ENCODE measurements around the gene PPP6R1.
"Not testable (repeated sequence)": the region's sequence is repeated elsewhere in the genome, so short reads cannot be mapped to it uniquely, and the experiment has no call there.

PPP6R1 gene

DNA sequence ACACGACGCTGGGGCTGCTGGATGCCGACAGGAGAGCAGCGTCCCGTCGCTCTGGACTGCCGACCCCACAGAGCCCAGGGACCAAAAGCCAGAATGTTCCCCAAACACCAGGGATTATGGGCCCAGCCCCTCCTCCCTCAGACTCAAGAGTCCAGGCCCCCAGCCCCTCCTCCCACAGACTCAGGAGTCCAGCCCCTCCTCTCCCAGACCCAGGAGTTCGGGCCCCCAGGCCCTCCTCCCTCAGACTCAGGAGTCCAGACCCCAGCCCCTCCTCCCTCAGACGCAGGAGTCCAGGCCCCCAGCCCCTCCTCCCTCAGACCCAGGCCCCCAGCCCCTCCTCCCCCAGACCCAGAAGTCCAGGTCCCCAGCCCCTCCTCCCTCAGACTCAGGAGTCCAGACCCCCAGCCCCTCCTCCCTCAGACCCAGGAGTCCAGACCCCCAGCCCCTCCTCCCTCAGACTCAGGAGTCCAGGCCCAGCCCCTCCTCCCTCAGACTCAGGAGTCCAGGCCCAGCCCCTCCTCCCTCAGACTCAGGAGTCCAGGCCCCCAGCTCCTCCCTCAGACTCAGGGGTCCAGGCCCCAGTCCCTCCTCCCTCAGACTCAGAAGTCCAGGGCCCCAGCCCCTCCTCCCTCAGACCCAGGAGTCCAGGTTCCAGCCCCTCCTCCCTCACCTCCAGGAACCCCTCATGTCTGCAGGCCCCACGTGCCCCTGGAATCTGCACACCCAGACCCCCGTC lies 34.0 kb downstream of the PPP6R1 start:
- in situ Hi-C loops (cut with MboI; ENCODE audit: low sequenced_read_pairs) = not testable (repeated sequence)

DNA sequence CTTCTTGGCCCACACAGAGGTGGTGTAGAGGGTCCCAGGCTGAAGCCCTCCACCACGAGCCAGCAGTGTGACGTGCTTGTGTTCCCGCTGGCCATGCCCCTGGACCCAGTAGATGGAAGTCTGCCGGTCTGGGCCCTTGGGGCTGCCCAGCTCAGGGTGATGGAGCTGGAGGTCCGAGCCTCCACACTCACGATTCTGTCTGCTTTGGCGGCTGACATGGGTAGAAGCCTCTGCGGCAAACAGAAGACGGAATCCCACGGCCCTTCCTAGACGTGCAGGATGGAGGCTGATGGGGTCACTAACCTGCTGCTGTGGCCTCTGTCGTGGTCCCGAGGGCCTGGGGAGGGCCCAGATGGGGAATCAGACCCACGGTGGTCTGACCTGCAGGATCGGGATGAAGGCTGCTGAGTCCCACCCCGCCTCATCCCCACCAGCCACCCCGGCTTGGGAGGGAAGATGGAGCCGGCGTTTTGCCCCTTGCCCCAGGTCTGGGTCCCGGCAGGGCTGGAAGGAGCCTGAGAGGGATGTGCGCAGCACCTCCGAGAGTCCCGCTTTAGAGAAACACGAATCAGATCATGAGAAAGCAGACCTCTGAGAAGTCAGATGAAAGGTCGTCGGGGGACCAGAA lies 34.7 kb downstream of the PPP6R1 start:
- in situ Hi-C loops (cut with MboI; ENCODE audit: low sequenced_read_pairs) = no loop called here

DNA sequence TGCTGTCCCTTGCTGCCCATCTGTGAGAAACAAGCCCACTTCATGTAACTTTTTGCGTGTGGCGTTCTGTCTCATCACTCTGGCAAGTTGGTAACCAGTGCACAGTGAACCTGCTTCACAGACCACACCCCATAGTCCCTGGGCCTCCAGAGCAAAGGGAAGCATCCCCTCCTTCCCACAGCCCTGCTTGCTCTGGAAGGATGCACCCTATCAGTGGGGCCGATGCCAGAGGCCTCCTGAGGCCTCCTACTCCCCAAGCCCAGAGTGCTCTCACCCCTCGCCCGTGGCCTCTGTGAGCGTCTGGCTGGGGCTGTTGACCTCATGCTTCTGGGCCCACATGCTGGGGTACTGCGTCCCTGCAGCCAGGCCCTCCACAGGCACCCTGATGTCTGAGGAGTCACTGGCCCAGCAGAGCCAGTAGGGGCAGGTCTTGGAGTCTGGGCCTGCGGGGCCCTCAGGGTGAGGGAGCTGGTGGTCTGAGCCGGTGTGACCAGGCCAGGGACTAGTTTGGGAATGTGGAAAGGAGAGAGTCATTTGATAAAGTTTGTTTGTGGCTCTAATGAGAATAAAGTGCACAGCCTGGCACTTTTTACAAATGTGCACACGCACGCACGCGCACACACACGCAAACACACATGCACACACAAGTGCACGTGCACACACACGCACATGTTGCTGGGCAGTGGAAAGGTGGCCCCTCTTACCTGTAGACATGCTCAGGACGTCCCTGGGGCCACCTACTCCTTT lies 35.4 kb downstream of the PPP6R1 start:
- in situ Hi-C loops (cut with MboI; ENCODE audit: low sequenced_read_pairs) = no loop called here

DNA sequence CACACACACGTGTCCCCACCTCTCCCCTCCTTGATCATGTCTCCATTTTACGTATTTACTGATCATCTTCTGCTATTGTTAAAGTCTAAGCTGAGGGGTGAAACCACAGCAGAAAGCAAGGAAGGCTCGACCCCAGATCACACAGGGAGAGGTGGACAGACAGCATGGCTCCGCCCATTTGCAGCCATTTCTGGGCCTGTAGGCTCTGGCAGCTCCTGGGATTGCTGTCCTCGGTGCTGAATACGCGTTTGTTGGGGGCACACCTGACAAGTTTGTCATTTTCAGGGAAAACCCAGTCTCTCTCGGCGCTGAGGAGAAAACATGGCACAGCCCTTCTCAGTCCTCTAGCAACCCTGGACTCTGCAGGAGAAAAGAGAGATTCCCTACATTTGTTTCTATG lies 38.3 kb downstream of the PPP6R1 start:
- in situ Hi-C loops (cut with MboI; ENCODE audit: low sequenced_read_pairs) = no loop called here

DNA sequence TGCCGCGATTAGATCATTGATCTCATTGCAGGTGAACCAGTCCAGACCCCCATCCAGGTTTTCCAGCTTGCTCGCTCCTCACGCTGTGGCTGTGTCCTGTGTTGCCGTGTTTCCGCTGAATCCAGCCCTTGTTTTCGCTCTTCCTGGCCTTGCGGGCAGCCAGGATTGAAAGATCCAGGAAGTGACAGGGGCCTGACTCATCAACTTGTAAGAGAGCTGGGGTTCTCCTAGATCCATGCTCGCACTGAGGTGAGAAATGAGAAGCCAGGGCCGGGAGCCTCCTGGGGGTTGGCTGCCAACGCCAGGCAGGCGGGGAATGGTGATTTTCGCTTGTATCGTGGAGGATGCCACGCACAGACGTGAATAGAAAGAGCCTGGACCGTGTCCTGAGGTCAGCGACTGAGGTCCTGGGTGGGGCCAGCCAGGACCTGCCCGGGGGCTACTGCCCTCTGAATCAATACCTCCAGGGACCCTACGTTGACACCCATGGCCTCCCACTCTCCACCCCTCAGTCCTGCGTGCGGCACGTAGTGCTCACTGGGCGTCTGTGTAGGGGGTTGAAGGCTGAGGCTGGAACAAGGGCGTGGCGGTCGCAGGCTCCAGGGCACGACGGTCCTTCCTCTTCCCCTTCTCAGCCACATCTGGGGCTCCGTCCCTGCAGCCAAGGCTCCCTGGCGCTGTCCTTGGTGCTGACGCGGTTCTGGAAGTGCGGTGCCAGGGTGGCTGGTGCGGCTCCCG lies 42.2 kb downstream of the PPP6R1 start:
- in situ Hi-C loops (cut with MboI; ENCODE audit: low sequenced_read_pairs) = no loop called here

DNA sequence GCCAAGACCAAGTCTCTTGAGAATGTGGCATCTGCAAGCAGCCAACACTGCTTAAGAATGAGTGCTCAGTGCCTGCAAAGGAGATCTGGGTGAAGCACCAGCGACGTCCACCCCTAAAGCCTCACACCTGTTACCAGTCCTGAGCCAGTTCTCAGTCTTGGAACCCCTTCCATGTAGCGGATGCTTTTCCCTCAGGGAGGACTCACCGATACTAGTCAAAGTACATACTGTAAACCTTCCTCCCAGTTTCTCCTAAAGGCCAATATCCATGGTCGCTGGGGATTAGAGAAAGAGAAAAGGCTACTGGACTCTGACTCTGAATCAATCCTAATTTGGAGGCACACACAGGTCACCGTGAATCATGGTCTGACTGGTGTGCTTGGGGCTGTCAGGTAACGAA lies 45.3 kb downstream of the PPP6R1 start:
- in situ Hi-C loops (cut with MboI; ENCODE audit: low sequenced_read_pairs) = no loop called here

DNA sequence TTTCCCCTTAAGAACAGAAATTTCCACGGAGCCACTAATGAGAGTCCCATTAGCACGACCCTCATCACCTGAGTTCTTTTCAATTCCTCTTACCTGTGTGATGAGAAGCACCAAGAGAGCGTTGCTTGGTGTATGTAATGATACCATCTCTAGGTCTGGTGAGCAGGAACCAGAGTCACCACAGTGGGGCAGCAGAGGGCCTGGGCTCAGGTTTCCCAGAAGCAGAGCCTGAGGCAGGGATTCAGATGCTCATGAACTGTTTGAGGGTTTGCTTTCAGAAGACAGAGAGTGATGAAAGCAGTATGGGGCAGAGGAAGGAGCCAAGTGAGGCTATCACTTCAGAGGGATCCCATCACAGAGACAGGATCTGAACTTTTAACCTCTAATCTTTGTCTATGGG lies 46.4 kb downstream of the PPP6R1 start:
- in situ Hi-C loops (cut with MboI; ENCODE audit: low sequenced_read_pairs) = no loop called here

DNA sequence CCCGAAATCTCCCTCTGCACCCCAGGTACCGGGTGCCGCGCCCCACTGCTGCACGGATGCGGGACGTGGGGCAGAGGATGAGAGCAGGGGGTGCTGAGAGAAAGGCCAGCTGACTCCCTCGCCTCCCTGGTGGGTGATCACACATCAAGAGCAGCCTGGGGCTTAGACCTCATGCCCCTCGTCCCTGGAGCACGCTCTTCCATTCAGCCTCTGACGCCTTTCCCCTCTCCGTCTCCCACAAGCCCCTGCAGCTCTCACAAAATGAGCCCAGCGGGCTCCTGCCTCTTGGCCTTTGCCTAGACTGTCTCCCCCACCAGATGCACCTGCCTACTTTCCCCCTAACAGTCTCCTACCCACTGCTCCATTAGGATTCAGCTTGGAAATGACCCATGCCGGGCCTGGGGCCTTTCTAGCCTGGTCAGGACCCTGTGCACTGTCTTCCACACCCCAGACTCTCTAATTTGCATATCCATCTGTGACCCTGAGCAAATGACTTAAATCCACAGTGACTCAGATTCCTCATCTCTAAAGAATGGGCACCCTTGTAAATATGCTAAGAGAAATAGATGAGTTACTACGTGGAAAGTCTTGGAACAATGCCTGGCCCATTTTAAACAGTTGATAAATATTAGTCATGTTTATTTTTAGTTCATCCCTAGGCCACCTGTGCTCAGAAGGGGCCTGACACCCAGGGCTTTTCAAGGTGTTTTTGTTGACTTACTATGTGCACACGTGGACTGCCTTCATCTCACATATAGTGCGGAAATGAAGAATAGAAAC lies 48.9 kb downstream of the PPP6R1 start:
- in situ Hi-C loops (cut with MboI; ENCODE audit: low sequenced_read_pairs) = no loop called here

DNA sequence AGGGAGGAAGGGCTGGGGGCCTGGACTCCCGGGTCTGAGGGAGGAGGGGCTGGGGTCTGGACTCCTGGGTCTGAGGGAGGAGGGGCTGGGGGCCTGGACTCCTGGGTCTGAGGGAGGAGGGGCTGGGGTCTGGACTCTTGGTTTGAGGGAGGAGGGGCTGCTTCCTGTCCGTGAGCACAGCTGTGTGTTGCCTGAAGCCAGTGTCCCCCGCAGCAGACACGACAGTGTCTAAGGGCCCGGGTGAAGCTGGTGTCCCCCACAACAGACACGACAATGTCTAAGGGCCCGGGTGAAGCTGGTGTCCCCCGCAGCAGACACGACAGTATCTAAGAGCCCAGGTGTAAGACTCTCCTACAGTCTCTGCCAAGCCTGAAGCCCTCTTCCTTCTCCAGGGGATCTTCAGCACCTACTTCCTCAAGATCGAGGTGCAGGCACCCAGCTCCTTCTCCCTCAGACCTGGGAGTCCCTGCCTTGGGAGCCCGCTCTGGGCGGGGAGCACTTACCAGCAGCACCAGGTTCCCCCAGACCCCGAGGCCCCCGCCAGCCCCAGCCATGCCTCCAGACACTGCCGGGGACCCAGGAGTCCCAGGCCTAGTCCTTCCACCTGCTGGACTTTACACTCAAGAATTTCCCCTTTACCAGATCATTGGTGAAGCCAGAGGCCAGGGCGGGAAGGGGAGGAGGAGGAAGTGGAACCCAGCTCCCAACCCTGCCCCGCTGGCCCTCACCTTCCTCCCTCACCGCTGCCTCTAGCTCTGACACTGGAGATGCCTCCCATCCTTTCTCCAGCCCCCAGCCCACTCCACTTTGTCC lies 49.7 kb downstream of the PPP6R1 start, which contains the start of gene PTPRH:
Gene PTPRH (minus strand): TSS at position 622 of the 813 bp plus-strand sequence. CDS start 68 bp downstream, at position 554.
- in situ Hi-C loops (cut with MboI; ENCODE audit: low sequenced_read_pairs) = no loop called here

DNA sequence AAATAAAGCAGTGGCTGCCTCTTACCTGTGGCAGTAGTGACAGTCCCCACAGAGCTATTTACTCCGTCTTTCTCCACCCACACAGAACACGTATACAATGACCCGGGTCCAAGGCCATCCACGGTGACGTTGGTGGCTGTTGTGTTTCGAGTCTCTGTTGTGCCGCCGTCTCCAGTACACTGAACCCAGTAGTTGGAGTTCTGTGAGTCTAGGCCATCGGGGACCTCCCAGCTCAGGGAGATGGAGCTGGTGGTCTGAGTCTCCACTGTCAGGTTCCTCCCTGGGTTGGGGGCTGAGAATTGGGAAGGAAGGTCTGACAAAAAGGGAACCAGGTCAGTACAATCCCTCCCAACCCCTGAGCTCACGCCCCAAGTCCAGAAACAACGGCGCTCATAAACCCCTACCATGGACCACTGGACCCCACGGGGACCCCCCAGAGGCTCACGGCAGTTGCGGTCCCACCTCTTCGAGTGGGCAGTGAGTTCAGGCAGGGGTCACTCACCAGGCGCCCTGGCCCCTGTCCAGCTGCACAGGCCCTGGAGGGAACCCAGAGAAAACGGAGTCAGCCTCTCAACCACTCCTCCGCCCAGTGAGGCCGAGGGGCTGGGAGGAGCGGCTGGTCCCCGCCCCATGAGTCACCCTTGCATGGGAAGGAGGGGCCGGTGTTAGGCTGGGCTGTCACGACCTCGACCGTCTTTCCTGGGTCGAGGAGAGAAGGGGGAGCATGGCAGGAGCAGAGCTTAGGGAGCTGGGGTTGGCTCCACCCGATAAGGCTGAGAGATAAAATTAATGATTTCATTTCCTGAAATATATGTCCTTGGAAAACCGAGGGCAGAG lies 51.9 kb downstream of the PPP6R1 start:
- in situ Hi-C loops (cut with MboI; ENCODE audit: low sequenced_read_pairs) = no loop called here

DNA sequence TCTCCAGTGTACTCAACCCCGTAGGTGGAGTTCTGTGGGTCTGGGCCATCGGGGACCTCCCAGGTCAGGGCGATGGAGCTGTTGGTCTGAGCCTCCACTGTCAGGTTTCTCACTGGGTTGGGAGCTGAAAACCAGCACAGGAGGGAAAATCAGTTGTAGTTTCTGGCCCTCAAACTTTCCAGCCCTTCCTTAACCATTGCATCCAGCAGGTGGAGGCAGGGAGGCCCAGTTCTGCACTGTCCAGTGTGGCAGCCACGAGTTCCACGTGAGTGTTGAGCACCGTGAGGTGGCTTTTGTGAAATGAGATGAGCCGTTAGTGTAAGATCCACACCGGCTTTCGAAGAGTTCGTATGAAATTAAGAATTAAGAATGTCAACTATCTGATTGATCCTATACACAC lies 56.6 kb downstream of the PPP6R1 start:
- in situ Hi-C loops (cut with MboI; ENCODE audit: low sequenced_read_pairs) = not testable (repeated sequence)

DNA sequence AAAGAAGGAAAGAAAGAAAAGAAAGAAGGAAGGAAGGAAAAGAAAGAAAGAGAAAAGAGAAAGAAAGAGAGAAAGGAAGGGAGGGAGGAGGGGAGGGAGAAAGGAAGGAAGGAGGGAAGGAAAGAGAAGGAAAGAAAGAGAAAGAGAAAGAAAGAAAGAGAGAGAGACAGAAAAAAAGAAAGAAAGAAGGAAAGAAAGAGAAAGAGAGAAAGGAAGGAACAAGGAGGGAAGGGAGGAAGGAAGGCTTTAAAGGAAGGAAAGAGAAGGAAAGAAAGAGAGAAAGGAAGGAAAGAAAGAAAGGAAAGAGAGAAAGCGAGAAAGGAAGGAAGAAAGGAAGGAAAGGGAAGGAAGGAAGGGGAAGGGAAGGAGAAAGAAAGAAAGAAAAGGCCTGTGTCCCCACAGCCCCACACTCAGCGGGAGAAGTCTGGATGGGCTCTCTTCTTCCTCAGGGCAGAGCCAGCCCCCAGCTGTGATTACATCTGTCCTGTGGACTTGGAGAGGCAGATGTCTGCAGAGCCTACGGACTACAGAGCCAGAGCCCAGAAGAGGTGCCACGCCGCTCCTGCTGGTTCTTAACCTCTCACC lies 59.1 kb downstream of the PPP6R1 start:
- in situ Hi-C loops (cut with MboI; ENCODE audit: low sequenced_read_pairs) = no loop called here

DNA sequence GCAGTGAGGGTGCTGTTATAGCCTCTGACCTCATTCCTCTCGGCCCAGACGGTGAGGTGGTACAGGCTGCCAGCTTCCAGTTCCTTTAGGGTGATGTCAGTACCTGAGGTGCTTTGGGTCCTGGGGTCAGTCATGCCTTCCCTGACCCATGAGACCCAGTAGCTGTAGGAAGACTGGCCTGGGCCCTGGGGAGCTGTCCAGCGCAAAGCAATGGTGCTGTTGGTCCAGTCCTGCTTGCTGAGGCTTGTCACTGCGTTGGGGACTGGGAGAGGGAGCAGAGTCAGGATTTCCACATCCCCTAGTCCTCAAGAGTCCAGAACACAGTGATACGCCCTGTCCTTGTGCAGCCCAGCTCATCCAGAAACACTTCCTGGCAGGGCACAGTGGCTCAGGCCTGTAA lies 60.2 kb downstream of the PPP6R1 start:
- in situ Hi-C loops (cut with MboI; ENCODE audit: low sequenced_read_pairs) = no loop called here

DNA sequence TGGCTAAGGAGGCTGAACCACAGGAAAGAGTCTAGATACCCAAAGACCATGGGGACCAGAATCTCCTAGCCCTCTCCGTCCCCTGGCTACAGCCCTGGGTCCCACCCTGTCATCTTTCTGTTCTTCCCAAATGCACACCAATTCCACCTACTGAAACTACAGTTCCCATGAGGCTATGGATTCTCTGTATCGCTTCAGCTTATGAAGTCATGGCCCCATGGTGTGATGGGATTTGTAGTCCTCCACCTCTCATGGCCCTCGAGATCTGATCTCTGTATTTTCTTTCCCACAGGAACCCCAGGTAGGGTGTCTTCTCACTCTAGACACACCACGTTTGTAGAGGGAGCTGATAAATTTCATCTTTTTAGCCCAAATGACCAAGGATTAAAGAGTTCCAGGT lies 61.3 kb downstream of the PPP6R1 start:
- in situ Hi-C loops (cut with MboI; ENCODE audit: low sequenced_read_pairs) = no loop called here

DNA sequence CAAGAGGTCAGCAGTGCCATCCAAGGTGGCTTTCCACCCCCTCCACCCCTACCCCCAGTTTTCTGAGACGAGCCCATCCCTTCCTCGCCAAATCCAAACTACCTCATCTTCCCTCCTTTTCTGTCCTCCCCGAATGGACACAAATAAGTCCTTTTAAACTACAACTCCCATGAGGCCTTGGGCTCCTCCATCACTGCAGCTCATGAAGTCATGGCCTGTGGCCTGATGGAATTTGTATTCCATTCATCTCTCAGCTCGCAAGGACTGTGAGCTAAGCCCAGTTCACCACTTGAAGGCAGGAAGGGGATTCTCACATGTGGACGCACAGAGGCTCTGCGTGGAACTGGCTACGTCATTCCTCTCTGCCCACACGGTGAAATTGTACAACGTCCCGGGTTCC lies 62.0 kb downstream of the PPP6R1 start:
- in situ Hi-C loops (cut with MboI; ENCODE audit: low sequenced_read_pairs) = no loop called here

DNA sequence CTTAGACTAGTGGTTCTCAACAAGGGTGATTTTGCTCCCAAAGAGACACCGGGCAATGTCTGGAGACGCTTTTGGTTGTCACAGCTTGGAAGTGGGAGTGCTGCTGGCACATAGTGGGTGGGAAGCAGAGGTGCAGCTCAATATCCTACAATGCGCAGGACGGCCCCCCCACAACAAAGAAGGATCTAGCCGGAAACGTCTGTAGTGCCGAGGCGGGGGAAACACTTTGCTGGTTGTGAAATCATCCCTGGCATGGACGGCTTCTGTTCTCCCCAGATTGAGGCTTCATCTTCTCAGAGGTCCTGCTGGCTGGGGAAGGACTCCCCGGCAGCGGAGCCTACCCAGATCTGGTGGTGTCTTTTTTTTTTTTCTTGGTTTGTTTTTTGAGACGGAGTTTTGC lies 65.3 kb downstream of the PPP6R1 start:
- in situ Hi-C loops (cut with MboI; ENCODE audit: low sequenced_read_pairs) = no loop called here

DNA sequence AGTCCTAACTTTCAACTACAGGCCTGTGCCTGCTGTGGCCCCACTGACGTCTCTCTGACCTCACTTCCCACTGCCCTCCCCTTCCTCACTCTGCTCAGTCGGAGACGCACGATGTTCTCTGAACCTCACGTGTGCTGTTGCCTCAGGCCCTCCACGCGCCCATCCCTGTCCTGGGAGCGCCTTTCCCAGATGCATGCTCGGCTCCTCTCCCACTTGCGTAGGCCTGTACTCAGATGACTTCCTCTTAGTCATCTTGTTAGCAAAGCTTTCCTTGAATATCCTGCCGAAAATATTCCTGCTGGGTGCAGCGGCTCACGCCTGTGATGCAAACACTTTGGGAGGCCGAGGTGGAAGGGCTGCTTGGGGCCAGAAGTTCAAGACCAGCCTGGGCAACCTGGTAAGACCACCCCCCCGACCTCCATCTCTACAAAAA lies 69.4 kb downstream of the PPP6R1 start:
- in situ Hi-C loops (cut with MboI; ENCODE audit: low sequenced_read_pairs) = no loop called here

DNA sequence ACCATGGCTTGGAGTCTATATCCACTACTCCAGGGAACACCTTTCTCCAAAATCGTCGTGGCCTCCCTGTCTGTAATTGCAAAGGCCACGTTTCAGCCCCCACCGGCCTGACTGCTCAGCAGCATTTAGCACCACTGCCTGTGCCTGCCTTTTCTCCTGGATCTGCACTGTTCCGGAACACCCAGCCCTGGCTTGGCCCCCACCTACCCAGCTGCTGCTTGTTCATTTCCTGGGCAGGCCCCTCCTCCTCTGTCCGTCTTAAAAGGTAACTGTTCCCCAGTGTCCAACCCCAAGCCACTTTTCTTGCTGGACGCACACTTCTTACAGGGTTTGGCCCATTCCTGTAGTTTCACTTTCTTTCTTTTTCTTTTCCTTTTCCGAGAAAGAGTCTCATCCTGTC lies 70.2 kb downstream of the PPP6R1 start:
- in situ Hi-C loops (cut with MboI; ENCODE audit: low sequenced_read_pairs) = no loop called here
